Mammary epithelial cell (primary cell): ENCODE results near the gene PPARD.

Experiments
- CTCF ChIP-seq, 2 donors: IDR thresholded peaks in 1 of 2; conservative IDR thresholded peaks in 1 of 2; 2 replicates each; pipeline ENCODE4 v1.5.1; 2011 to 2012; ENCODE audit warnings: inconsistent platforms in 2 of 2, low read length in 2 of 2, mild to moderate bottlenecking in 2 of 2, control low read depth in 1 of 2, low read depth in 1 of 2; ENCODE audit not compliant: insufficient read depth in 1 of 2; ENCODE audit errors: extremely low read depth in 1 of 2
- EZH2 ChIP-seq: IDR thresholded peaks from 2 replicates; pipeline ENCODE4 v1.6.1; 2012; ENCODE audit warnings: low read length, inconsistent platforms, borderline replicate concordance

DNA sequence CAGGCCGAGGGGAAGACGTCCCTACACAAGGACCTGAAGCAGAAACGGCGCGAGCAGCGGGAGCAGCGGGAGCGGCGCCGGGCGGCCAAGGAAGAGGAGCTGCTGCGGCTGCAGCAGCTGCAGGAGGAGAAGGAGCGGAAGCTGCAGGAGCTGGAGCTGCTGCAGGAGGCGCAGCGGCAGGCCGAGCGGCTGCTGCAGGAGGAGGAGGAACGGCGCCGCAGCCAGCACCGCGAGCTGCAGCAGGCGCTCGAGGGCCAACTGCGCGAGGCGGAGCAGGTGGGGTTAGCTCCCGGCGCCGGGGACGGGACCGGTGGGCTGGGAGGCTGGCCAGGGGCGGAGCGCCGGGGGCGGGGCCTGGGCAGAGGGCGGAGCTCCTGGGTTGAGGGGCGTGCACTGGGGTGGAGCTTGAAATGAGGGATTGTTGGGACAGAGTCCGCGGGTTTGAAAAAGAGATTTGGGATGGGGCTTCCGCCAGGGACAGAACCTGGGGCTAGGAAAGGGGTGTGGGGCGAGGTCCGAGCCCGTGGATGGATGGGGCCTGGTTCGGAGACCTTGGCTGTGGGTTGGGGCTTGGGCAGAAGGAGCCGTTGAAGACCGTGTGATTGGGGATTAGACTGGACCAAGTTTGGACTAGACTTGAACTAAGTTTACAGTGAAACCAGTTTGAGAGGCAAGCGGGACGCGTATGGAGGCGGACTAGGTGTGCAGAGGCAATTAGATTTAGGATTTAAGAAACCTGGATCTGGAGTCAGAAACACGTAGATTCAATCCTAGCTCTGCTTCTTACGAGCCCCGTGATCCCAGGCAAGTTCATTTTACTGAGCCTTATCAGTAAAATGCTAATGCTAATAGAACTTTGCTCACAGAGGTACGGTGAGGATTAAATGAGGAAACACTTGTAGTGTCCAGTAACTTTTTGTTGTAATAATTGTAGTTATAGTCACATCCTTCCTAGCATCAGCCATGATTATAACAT, 23.9 kb upstream of the PPARD start:
- TF ChIP-seq CTCF (conservative IDR thresholded peaks at IDR 0.05 in 1 of 2, IDR thresholded peaks at IDR 0.05 in 1 of 2; ENCODE audit: extremely low read depth in 1 of 2, insufficient read depth in 1 of 2, low read depth in 1 of 2, low read length in 2 of 2) (no peak), EZH2 (no peak)
